B cell (primary cell): Measurements from ENCODE around the gene MAP2K3. TPM values are rescaled to one million over a fixed set of nuclear protein-coding genes. Genes with fewer than 3 reads are reported as not detected.

Experiments used
- ATAC-seq: fragments of 200-7000 bp; cut with Tn5 transposase; one replicate; pipeline ENCODE4 v1.10.0; 2021; ENCODE audit warnings: low read depth, mild to moderate bottlenecking, moderate number of reproducible peaks, moderate library complexity
- CTCF ChIA-PET: fragments of 350-600 bp; sonication (Branson Sonifier 250); formaldehyde crosslinking; loops from one replicate; lab custom pipeline; 2021; ENCODE audit warnings: antibody characterized with exemption, inconsistent platforms; lab: Charles Lee
- POLR2A ChIA-PET: fragments of 350-600 bp; sonication (Branson Sonifier 250); formaldehyde crosslinking; loops from one replicate; lab custom pipeline; 2021; ENCODE audit warnings: antibody characterized with exemption; lab: Charles Lee
- DNase-seq: peaks from one replicate; pipeline ENCODE4 v3.0.0; 2013
- H2AFZ ChIP-seq: 2 replicates; pipeline ENCODE4 v1.6.1; 2012; ENCODE audit warnings: mild to moderate bottlenecking, low read depth, low read length; ENCODE audit not compliant: insufficient read depth, poor library complexity, severe bottlenecking
- H3K27ac ChIP-seq, 2 donors: 1 replicate in 1 of 2; 2 replicates in 1 of 2; pipeline ENCODE4 v1.5.1; 2012 to 2013; ENCODE audit warnings: low read length in 2 of 2, mild to moderate bottlenecking in 2 of 2, moderate library complexity in 1 of 2
- H3K27me3 ChIP-seq, 4 experiments: fragments of 200-600 bp in 1 of 4; sonication (generic) in 1 of 4; replicated peaks in 1 of 4; 1 replicate in 2 of 4; 2 replicates in 2 of 4; pipeline versions ENCODE4 v1.6.1 to v1.7.0; 2013 to 2016; ENCODE audit warnings: low read length in 3 of 4, mild to moderate bottlenecking in 2 of 4, mixed read lengths in 1 of 4, moderate library complexity in 1 of 4; ENCODE audit not compliant: insufficient read depth in 4 of 4, control insufficient read depth in 3 of 4; ENCODE audit errors: control extremely low read depth in 1 of 4
- H3K36me3 ChIP-seq, 2 experiments: replicated peaks in 1 of 2; 1 replicate in 1 of 2; 2 replicates in 1 of 2; pipeline versions ENCODE4 v1.6.1 to v1.7.1; 2013; ENCODE audit warnings: low read length in 1 of 2; ENCODE audit not compliant: insufficient read depth in 2 of 2, control insufficient read depth in 1 of 2; ENCODE audit errors: control extremely low read depth in 1 of 2, extremely low read depth in 1 of 2
- H3K4me1 ChIP-seq, 2 donors: fragments of 200-600 bp in 1 of 2; sonication (generic) in 1 of 2; 1 replicate in 1 of 2; 2 replicates in 1 of 2; pipeline versions ENCODE4 v1.5.1 to v1.6.1; 2013 to 2017; ENCODE audit warnings: low read length in 2 of 2; ENCODE audit not compliant: control insufficient read depth in 2 of 2, insufficient read depth in 2 of 2
- H3K4me2 ChIP-seq: replicated peaks from 2 replicates; pipeline ENCODE3; 2012; ENCODE audit warnings: mild to moderate bottlenecking, low read depth, low read length; ENCODE audit not compliant: poor library complexity, severe bottlenecking
- H3K4me3 ChIP-seq, 5 experiments: fragments of 200-600 bp in 1 of 5; sonication (generic) in 1 of 5; 1 replicate in 3 of 5; 2 replicates in 2 of 5; pipeline versions ENCODE4 v1.5.1 to v1.7.0; 2011 to 2016; ENCODE audit warnings: low read length in 4 of 5, mild to moderate bottlenecking in 4 of 5, low read depth in 2 of 5, control low read depth in 1 of 5, moderate library complexity in 1 of 5; ENCODE audit not compliant: insufficient read depth in 1 of 5; ENCODE audit errors: control extremely low read depth in 1 of 5, extremely low read depth in 1 of 5
- H3K79me2 ChIP-seq: fragments of 200-600 bp; sonication (generic); one replicate; pipeline ENCODE4 v1.6.0; 2016; ENCODE audit warnings: low read length; ENCODE audit not compliant: control insufficient read depth, insufficient read depth
- H3K9ac ChIP-seq: fragments of 200-600 bp; sonication (generic); 2 replicates; pipeline ENCODE4 v1.6.1; 2017; ENCODE audit warnings: mild to moderate bottlenecking, low read length, moderate library complexity
- H3K9me3 ChIP-seq, 3 donors: one replicate each; pipeline versions ENCODE4 v1.6.1 to v1.7.1; 2013; ENCODE audit warnings: low read length in 2 of 3; ENCODE audit not compliant: control insufficient read depth in 2 of 3, insufficient read depth in 1 of 3; ENCODE audit errors: control extremely low read depth in 1 of 3
- H4K20me1 ChIP-seq: 2 replicates; pipeline ENCODE4 v1.6.0; 2012; ENCODE audit warnings: mild to moderate bottlenecking, low read length; ENCODE audit not compliant: insufficient read depth, control insufficient read depth, poor library complexity, severe bottlenecking
- H3K27ac Mint-ChIP-seq: one replicate; pipeline ENCODE4 v1.8.0; 2021; ENCODE audit warnings: mixed read lengths
- H3K27me3 Mint-ChIP-seq: one replicate; pipeline ENCODE4 v1.8.0; 2021; ENCODE audit warnings: mixed read lengths
- H3K4me1 Mint-ChIP-seq: one replicate; pipeline ENCODE4 v1.8.0; 2021; ENCODE audit warnings: mixed read lengths
- H3K4me3 Mint-ChIP-seq: one replicate; pipeline ENCODE4 v1.8.0; 2021; ENCODE audit warnings: mixed read lengths
- H3K9me3 Mint-ChIP-seq: one replicate; pipeline ENCODE4 v1.8.0; 2022; ENCODE audit warnings: mixed read lengths; ENCODE audit not compliant: insufficient read depth
- CTCF ChIP-seq: fragments of 200-600 bp; IDR thresholded peaks from one replicate; pipeline ENCODE4 v1.8.0; 2022; ENCODE audit warnings: antibody characterized with exemption, mild to moderate bottlenecking
- EZH2 ChIP-seq: IDR thresholded peaks from 2 replicates; pipeline ENCODE4 v1.6.1; 2012; ENCODE audit warnings: borderline replicate concordance, low read depth, mild to moderate bottlenecking, moderate library complexity, low read length; ENCODE audit not compliant: insufficient read depth, poor library complexity, severe bottlenecking
- WGBS: methylation state at CpG from one replicate; pipeline ENCODE4 v1.1.5; 2013; ENCODE audit warnings: missing lambda C conversion rate; ENCODE audit not compliant: insufficient coverage; 5-methylcytosine and 5-hydroxymethylcytosine counted together
- intact Hi-C: fragments of 100-400 bp; cut with micrococcal nuclease; formaldehyde crosslinking; loops from one replicate; pipeline ENCODE4 v1.10.0; 2022
- polyA plus RNA-seq: library from polyadenylated mRNA; depleted of rRNA; stranded (reverse); fragments of >200 nt; gene quantifications from 2 replicates; pipeline ENCODE4 v1.2.3, GENCODE V29; 2012
- total RNA-seq, 2 donors: library from RNA; stranded (reverse); fragments of 120-200 nt in 1 of 2; gene quantifications; 1 replicate in 1 of 2; 2 replicates in 1 of 2; pipeline versions ENCODE4 v1.2.3 to v1.2.4, GENCODE V29; 2013 to 2022

MAP2K3 gene
- total and polyA plus RNA-seq, 2 donors (not counting 1 experiment from before 2014, with no cell fraction given) = 61.0 to 118 TPM

- Mint-ChIP-seq H3K4me1 (no peaks in the 10 kb centered on the region), H3K4me3 (no peak overlapping the region), H3K27me3 (no peaks in the 10 kb centered on the region), H3K27ac (peak overlapping the region; percentile 3), H3K9me3 (no peaks in the 10 kb centered on the region)
- no peak overlapping the region for H3K4me2 ChIP-seq
- ChIA-PET CTCF (no interaction called here), POLR2A (no interaction called here)
- no peak overlapping the region for H3K27ac ChIP-seq
- ATAC-seq (no peak), DNase-seq (no peak)
- H3K9me3 ChIP-seq = peaks cover 0 to 46% (median 0%) of the 10 kb centered on the region in 3 donors
- intact Hi-C loops = no loop called here
- WGBS = 75% methylated on average over 19 of the region's 19 CpGs
- TF ChIP-seq CTCF (no peak), EZH2 (no peak)
- peaks cover 17% of the 10 kb centered on the region for H3K79me2 ChIP-seq
- no peaks in the 10 kb centered on the region for H3K27me3 ChIP-seq
- H2AFZ ChIP-seq = no peak overlapping the region
- no peak overlapping the region for H3K4me3 ChIP-seq
- no peaks in the 10 kb centered on the region for H3K4me1 ChIP-seq
- peaks cover 0 to 65% of the 10 kb centered on the region in 2 experiments for H3K36me3 ChIP-seq
- peaks cover 53% of the 10 kb centered on the region for H4K20me1 ChIP-seq
- H3K9ac ChIP-seq = no peak overlapping the region
Observed at GRCh38 chr17:21301593-21302550, 17.4 kb downstream of the MAP2K3 start.
